GM18498 (cell line): ENCODE results near the gene CERS6.
"Not testable (repeated sequence)": the region's sequence is repeated elsewhere in the genome, so short reads cannot be mapped to it uniquely, and the experiment has no call there.

Experiments used
- ATAC-seq: cut with Tn5 transposase; IDR thresholded peaks from one replicate; pipeline ENCODE4 v1.9.1; 2021; ENCODE audit warnings: mild to moderate bottlenecking, moderate library complexity; ENCODE audit not compliant: unreplicated experiment

CERS6 gene

DNA sequence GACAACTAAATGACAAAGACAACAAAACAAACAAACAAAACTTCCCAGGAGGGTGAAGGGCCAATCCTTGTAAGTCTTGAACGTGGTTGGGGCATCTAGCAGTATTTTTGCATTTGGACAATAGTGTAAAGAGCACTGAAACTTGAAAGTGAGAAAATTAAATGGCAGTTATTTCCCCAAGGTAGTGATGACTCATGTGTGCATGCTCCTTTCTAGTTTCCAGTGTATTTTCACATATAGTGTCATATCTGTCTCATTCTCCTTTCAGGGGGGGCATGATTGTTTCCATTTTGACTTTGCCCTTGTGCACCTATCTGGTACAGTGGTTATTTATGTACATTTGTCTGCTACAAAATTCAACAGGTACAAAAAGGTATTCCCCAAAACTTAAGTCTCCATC lies 39.5 kb downstream of the CERS6 start:
- ATAC-seq = peak; percentile 90

GRCh38 chr2:168496906-168497305 lies 40.8 kb downstream of the CERS6 start:
- no peak for ATAC-seq

GRCh38 chr2:168499500-168499899 lies 43.4 kb downstream of the CERS6 start:
- ATAC-seq = no peak

- no peak for ATAC-seq
These were observed 44.4 kb downstream of the CERS6 start for GRCh38 chr2:168500516-168500915.

DNA sequence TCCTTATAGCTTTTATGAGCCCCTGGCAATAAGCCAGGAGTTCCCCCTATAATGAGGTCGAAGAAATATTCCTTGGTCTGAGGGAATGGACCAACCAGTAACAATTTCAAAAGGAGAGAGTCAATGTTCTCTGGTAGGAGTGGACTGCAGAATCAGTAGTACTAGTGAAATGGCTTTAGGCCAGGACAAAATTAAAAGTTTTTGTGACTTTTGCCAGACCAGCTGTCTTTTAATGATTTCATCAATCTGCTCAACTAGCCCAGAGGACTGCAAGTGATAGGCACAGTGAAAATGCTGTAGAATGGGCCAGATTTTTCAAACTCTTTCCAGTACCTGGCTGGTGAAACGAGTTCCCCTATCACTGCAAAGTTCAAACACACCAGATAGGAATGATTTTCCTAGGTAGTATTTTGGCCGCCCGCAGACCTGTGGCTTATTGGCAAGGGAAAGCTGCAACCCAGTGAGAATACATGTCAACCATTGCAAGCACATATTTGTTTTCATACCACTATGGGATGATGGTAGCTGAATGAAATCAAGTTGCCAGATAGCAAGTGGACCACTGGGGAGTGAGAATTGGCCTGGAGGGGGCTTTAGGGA lies 45.5 kb downstream of the CERS6 start:
- no peak for ATAC-seq

DNA sequence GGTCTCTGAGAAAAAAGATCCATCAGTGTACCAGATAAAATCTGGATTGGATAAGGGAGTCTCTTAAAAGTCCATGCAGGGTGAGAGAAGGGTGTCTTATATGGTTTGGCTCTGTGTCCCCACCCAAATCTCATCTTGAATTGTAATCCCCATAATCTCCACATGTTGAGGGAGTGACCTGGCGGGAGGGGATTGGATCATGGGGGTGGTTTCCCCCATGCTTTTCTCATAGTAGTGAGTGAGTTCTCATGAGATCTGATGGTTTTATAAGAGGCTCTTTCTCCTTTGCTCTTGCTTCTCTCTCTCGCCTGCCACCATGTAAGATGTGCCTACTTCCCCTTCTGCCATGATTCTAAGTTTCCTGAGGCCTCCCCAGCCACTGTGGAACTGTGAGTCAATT lies 46.8 kb downstream of the CERS6 start:
- ATAC-seq = not testable (repeated sequence)

- no peak for ATAC-seq
These were observed 47.8 kb downstream of the CERS6 start for GRCh38 chr2:168503901-168504300.

- no peak for ATAC-seq
These were observed 48.3 kb downstream of the CERS6 start for GRCh38 chr2:168504323-168504722.

DNA sequence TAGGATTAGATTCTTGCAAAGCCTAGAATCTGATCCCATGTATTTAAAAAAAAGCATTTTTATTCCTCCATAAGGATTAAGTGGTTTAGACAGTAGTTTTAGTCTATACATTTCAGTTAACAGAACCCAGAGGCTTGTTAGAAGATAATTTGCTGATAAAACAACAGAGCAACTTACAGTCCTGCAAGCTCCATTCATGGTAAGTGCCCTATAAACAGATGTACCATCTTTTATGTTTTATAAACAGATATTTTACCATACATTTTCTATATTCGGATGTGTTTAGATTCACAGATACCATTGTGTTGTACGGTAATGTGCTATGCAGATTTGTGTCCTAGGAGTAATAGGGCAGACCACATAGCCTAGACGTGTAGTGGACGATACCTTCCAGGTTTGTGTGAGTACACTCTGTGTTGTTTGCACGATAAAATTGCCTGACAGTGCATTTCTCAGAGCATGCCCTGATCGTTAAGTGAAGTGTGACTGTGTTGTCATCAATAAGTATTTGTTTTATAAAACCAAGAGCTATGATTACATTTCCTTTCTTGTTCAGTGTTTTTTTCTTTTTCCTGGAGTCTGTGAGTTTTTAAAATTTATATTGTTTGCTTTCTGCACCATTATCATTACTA lies 54.2 kb downstream of the CERS6 start:
- no peak for ATAC-seq

DNA sequence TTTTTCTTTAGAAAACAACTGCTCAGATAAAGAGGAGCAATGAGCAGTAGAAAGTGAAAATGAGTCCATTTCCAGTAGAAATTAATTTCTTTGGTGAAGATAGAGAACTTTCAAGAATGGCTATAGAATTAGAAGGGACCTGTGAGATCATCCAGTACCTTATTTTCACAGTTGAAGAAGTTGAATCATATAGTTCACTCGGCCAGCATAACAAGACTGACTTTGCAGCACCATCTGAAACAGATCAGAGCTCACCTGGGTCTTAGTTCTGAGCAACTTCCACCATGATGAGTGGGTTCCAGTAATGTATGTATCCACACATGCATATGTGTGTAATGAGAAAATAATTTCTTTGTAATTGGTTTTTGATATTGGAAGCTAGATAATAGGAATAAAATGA lies 58.6 kb downstream of the CERS6 start:
- peak; percentile 42 for ATAC-seq

- ATAC-seq = no peak
These were observed 59.4 kb downstream of the CERS6 start for GRCh38 chr2:168515502-168515901.

GRCh38 chr2:168517816-168518215 lies 61.7 kb downstream of the CERS6 start:
- ATAC-seq = no peak

DNA sequence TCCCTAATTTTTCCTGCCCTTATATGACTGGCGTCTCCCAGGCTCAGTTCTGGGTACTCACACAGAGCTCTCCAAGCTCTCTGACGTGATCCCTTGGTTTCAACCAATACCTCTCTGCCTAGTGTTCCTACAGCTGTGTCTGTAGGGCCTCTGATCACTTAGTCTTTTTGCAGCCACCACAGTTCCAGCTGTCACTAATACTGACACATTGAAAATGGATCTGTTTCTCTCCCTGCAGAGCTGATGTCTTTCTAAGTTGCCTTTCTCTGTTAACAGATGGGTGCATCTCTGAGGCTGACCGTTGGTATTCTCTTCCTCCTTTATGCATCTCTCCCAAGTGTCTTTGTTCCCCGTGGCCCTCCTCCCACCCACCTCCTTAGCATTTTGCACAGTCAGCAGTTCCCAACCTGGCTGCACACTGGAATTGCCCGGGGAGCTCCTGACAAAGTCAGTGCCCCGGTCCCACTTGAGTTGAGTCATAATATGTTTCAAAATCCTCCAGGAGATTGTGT lies 62.5 kb downstream of the CERS6 start:
- peak; percentile 59 for ATAC-seq

DNA sequence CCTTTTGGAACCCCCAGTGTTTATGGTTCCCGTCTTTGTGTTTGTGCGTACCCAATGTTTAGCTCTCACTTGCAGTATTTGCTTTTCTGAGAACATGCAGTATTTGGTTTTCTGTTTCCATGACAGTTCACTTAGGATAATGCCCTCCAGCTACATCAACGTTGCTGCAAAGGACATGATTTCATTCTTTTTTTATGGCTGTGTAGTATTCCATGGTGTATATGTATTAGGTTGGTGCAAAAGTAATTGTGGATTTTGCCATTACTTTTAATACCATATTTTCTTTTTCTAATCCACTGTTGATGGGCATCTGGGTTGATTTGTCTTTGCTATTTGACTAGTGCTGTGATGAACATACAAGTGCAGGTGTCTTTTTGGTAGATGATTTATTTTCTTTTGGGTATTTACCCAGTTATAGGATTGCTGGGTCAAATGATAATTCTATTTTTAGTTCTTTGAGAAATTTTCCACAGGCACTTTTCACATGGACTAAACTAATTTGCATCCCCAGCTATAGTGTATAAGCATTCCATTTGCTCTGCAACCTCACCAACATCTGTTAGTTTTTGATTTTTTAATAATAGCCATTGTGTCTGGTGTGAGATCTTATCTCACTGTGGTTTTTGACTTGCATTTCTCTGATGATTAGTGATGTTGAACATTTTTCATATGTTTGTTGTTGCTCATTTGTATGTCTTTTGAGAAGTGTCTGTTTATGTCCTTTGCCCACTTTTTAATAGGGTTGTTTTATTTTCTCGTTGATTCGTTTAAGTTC lies 63.6 kb downstream of the CERS6 start:
- no peak for ATAC-seq

GRCh38 chr2:168521053-168521741 lies 65.1 kb downstream of the CERS6 start:
- no peak for ATAC-seq

GRCh38 chr2:168522446-168522845 lies 66.4 kb downstream of the CERS6 start:
- ATAC-seq = no peak

- ATAC-seq = no peak
These were observed 67.9 kb downstream of the CERS6 start for GRCh38 chr2:168524005-168524404.

DNA sequence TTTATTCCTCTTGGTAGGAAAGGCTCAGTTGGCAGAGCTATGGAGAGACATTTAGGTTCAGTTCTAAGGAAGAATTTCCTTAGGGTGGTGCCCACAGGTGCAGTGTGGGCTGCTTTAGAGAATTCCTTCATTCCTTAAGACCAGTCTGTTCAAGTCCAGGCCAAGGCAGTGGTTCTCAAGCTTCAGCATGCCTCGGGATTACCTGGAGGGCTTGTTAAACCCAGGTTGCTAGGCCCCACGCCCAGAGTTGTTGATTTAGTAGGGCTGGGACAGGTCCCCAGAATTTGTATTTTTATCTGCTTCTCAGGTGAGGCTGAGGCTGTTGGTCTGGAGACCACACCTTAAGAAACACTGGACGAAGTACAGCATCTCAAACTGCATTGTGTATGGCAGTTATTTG lies 68.9 kb downstream of the CERS6 start:
- ATAC-seq = no peak

DNA sequence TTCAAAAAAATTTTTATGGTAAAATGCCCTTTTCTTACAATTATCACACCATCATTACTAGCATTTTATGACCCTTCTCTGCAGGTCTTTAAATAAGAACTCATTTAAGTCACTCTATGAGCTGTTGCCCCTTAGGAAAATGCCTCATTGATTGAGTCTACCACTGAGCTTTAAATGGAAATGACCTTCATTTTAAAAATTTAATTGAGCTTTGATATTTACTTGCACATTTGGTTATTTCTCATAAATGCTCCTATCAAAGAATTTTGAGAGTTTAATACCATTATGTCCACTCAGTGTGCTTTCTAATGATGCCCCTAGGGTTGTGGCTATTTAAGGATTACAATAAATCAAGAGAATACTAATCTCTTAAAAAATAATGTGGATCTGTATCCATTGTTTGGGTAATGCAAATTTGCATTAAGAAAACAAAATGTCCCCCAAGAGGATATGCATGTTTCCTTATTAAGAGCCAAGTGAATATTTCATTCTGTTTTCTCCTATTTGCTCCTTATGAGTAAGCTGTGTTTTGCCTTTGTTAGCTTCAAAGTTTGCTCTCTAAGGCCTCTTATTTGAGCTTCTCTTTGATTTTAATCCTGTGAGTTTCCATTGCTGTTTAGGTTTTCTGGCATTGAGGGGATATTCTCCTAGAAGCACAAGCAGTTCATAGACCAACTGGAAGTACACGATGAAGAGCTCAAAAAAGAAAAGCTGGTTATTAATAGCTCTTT lies 69.8 kb downstream of the CERS6 start:
- ATAC-seq = no peak

- no peak for ATAC-seq
These were observed 70.6 kb downstream of the CERS6 start for GRCh38 chr2:168526641-168527040.

- no peak for ATAC-seq
These were observed 71.9 kb downstream of the CERS6 start for GRCh38 chr2:168528016-168528415.
